A673 (cell line): Measurements from ENCODE around the gene EOLA1. TPM values are rescaled to one million over a fixed set of nuclear protein-coding genes. Genes with fewer than 3 reads are reported as not detected.
"Not testable (repeated sequence)": the region's sequence is repeated elsewhere in the genome, so short reads cannot be mapped to it uniquely, and the experiment has no call there.

Experiments
- BruUV-seq: library from RNA; stranded (reverse); fragments of 400-500 nt; replicated peaks from 2 replicates; lab custom pipeline; 2021; lab: Mats Ljungman, UMichigan
- CTCF ChIA-PET: fragments of 300-600 bp; sonication (Branson Sonifier 250); formaldehyde crosslinking; loops from one replicate; lab custom pipeline; 2022; ENCODE audit warnings: antibody characterized with exemption; lab: Charles Lee
- POLR2A ChIA-PET: fragments of 300-600 bp; sonication (Branson Sonifier 250); formaldehyde crosslinking; loops from one replicate; lab custom pipeline; 2022; ENCODE audit warnings: antibody characterized with exemption; ENCODE audit not compliant: low non-redundant PET; lab: Charles Lee
- DNase-seq: peaks from one replicate; pipeline ENCODE4 v3.0.0-alpha.2; 2015; ENCODE audit warnings: low spot score
- H3K27ac ChIP-seq: fragments of 200-600 bp; sonication (generic); 2 replicates; pipeline ENCODE4 v1.5.1; 2016; ENCODE audit warnings: mixed run types, low read depth, mild to moderate bottlenecking, mixed read lengths, antibody characterized with exemption, low read length; ENCODE audit not compliant: poor library complexity, severe bottlenecking
- H3K27me3 ChIP-seq: fragments of 200-600 bp; sonication (generic); replicated peaks from 2 replicates; pipeline ENCODE4 v1.6.1; 2017; ENCODE audit warnings: mixed run types, low read depth, mild to moderate bottlenecking, mixed read lengths, antibody characterized with exemption, low read length; ENCODE audit not compliant: insufficient read depth, poor library complexity
- H3K36me3 ChIP-seq: fragments of 200-600 bp; sonication (generic); 2 replicates; pipeline ENCODE4 v1.6.1; 2016; ENCODE audit warnings: mixed run types, mild to moderate bottlenecking, mixed read lengths, antibody characterized with exemption, low read length; ENCODE audit not compliant: insufficient read depth, poor library complexity, severe bottlenecking
- H3K4me1 ChIP-seq: fragments of 200-600 bp; sonication (generic); 2 replicates; pipeline ENCODE4 v1.6.1; 2017; ENCODE audit warnings: mixed run types, mild to moderate bottlenecking, mixed read lengths, antibody characterized with exemption, low read length; ENCODE audit not compliant: insufficient read depth, poor library complexity, severe bottlenecking
- H3K4me3 ChIP-seq: fragments of 200-600 bp; sonication (generic); 2 replicates; pipeline ENCODE4 v1.5.1; 2016; ENCODE audit warnings: low read depth, mixed run types, mild to moderate bottlenecking, mixed read lengths, low read length; ENCODE audit not compliant: poor library complexity, severe bottlenecking
- H3K9me3 ChIP-seq: fragments of 200-600 bp; sonication (generic); 2 replicates; pipeline ENCODE4 v1.6.1; 2016; ENCODE audit warnings: mixed run types, low read depth, mild to moderate bottlenecking, mixed read lengths, antibody characterized with exemption, low read length; ENCODE audit not compliant: poor library complexity, severe bottlenecking
- CTCF ChIP-seq: fragments of 300-800, 200-600 bp; sonication (generic); conservative IDR thresholded peaks from 2 replicates; pipeline ENCODE4 v1.5.1; 2017; ENCODE audit warnings: low read depth, mild to moderate bottlenecking, antibody characterized with exemption, low read length, moderate library complexity, mixed read lengths
- EZH2 ChIP-seq: fragments of 200-600 bp; sonication (generic); IDR thresholded peaks from 2 replicates; pipeline ENCODE4 v1.6.1; 2017; ENCODE audit warnings: borderline replicate concordance, low read depth, mild to moderate bottlenecking, mixed read lengths, antibody characterized with exemption, low read length; ENCODE audit not compliant: poor library complexity, severe bottlenecking
- intact Hi-C: fragments of 100-400 bp; cut with micrococcal nuclease; formaldehyde crosslinking; loops from one replicate; pipeline ENCODE4 v1.10.0; 2022; ENCODE audit not compliant: unreplicated experiment
- total RNA-seq: library from RNA; stranded (reverse); gene quantifications from 2 replicates; pipeline ENCODE4 v1.2.3, GENCODE V29; 2021

Gene EOLA1
- total RNA-seq, 1 experiment from 2014 or later, result 15.3 TPM

- POLR2A ChIA-PET, result no interaction called here
- no peak for DNase-seq
- intact Hi-C loops, result no loop called here
- Histone ChIP-seq H3K4me3 (no peak overlapping the region), H3K36me3 (no peaks in the 10 kb centered on the region), H3K27me3 (no peaks in the 10 kb centered on the region), H3K4me1 (no peaks in the 10 kb centered on the region), H3K9me3 (no peaks in the 10 kb centered on the region), H3K27ac (no peak overlapping the region)
- TF ChIP-seq CTCF (no peak), EZH2 (no peak)
- CTCF ChIA-PET, result no interaction called here
- BruUV-seq, result no TSS peak
Measured at GRCh38 chrX:149531599-149531998, 9.2 kb upstream of the EOLA1 start.

GRCh38 chrX:149532868-149533267, 7.9 kb upstream of the EOLA1 start:
- CTCF ChIA-PET, H3K4me3 ChIP-seq, H3K27me3 ChIP-seq, H3K4me1 ChIP-seq, H3K9me3 ChIP-seq, H3K27ac ChIP-seq, intact Hi-C loops, POLR2A ChIA-PET, H3K36me3 ChIP-seq, DNase-seq, BruUV-seq: not testable (repeated sequence)

GRCh38 chrX:149533999-149534398, 6.8 kb upstream of the EOLA1 start:
- CTCF ChIA-PET, H3K36me3 ChIP-seq, POLR2A ChIA-PET: not testable (repeated sequence)

GRCh38 chrX:149534926-149535602, 5.7 kb upstream of the EOLA1 start:
- CTCF ChIA-PET, result not testable (repeated sequence)

More at GRCh38 chrX:149533999-149534398, 6.8 kb upstream of the EOLA1 start:
- H3K9me3 ChIP-seq, H3K27me3 ChIP-seq, H3K27ac ChIP-seq, H3K4me1 ChIP-seq, BruUV-seq, DNase-seq, H3K4me3 ChIP-seq, intact Hi-C loops: not testable (repeated sequence)

GRCh38 chrX:149537474-149537873, 3.3 kb upstream of the EOLA1 start:
- H3K9me3 ChIP-seq, BruUV-seq, DNase-seq, H3K4me3 ChIP-seq, CTCF ChIA-PET, H3K36me3 ChIP-seq, H3K4me1 ChIP-seq, H3K27me3 ChIP-seq, intact Hi-C loops, POLR2A ChIA-PET, H3K27ac ChIP-seq: not testable (repeated sequence)

More at GRCh38 chrX:149534926-149535602, 5.7 kb upstream of the EOLA1 start:
- BruUV-seq, H3K27ac ChIP-seq, DNase-seq, H3K4me1 ChIP-seq, H3K9me3 ChIP-seq, H3K36me3 ChIP-seq, intact Hi-C loops, H3K4me3 ChIP-seq, H3K27me3 ChIP-seq, POLR2A ChIA-PET: not testable (repeated sequence)
